22Rv1 (cell line): ENCODE results near the gene LSM7.

ENCODE experiments used
- ZFX ChIP-seq: fragments of 450-650 bp; IDR thresholded peaks from 2 replicates; pipeline ENCODE4 v1.6.1; 2017; ENCODE audit warnings: antibody characterized with exemption, borderline replicate concordance
- TF ChIP-seq, protein P1 (sequence below): fragments of 450-650 bp; IDR thresholded peaks from 2 replicates; pipeline ENCODE4 v1.5.1; 2017; ENCODE audit warnings: mild to moderate bottlenecking

DNA sequence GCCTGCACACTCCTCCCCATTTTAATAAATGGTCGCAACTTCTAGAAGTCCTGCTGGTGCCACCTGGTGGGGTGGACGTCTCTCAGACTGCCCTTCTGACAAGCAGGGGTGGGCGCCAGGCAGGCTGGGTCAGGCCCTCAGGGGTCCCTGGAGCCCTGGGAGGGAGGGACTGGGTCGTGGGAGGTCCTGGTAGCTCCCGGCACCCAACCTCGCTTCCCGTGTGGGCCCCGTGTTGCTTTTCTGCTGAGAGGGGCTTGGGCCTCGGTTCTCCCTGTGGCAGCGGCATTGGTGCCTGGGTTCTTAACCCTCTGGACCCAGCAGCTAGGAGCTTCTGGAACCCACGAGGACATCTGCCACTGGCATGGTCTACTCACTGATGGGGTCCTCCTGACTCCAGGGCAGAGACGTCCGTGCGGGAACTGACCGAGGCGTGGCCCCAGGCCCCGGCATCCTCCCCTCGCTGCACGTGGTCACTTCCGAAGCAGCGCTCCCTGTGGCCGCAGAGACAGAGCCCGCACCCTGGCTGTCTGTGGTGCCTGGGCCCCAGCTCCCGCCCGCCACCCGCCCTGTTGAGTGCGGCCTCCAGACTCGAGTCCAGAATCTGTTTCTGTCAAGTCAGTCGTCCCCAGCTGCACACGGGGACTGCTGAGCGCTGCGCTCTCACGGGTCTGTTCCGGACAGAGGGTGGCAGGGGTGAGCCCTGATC lies 25.7 kb upstream of the LSM7 start:
- TF ChIP-seq, protein P1, sequence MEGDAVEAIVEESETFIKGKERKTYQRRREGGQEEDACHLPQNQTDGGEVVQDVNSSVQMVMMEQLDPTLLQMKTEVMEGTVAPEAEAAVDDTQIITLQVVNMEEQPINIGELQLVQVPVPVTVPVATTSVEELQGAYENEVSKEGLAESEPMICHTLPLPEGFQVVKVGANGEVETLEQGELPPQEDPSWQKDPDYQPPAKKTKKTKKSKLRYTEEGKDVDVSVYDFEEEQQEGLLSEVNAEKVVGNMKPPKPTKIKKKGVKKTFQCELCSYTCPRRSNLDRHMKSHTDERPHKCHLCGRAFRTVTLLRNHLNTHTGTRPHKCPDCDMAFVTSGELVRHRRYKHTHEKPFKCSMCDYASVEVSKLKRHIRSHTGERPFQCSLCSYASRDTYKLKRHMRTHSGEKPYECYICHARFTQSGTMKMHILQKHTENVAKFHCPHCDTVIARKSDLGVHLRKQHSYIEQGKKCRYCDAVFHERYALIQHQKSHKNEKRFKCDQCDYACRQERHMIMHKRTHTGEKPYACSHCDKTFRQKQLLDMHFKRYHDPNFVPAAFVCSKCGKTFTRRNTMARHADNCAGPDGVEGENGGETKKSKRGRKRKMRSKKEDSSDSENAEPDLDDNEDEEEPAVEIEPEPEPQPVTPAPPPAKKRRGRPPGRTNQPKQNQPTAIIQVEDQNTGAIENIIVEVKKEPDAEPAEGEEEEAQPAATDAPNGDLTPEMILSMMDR: no peak
- TF ChIP-seq ZFX: no peak
